ENCODE results near the gene CCDC9.

CCDC9 gene

GRCh38 chr19:47302249-47302648, 45.9 kb downstream of the CCDC9 start:
- DNase-seq, result no peak

GRCh38 chr19:47303966-47304365, 47.6 kb downstream of the CCDC9 start:
- DNase-seq, result no peak

DNA sequence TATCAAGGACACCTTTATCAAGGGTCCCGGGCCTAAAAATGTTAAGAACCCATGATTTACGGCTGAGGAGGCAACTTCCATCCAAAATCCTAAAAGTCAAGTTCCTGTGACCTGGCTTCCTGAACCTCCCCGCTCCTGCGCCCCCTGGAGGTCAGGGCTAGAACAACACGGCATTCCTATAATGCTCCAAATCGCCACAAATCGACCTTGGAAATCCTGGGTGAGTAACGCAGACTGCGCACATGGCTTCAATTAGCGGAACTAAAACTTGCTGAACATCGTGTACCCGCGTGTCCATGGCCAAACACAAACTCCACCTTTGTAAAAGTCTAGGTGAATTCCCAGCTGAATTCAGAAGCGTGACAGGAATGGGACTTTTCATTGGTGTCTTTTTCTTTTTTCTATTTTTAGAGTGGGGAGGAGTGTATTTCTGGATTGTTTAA, 49.0 kb downstream of the CCDC9 start:
- peak; percentile 70 for DNase-seq

DNA sequence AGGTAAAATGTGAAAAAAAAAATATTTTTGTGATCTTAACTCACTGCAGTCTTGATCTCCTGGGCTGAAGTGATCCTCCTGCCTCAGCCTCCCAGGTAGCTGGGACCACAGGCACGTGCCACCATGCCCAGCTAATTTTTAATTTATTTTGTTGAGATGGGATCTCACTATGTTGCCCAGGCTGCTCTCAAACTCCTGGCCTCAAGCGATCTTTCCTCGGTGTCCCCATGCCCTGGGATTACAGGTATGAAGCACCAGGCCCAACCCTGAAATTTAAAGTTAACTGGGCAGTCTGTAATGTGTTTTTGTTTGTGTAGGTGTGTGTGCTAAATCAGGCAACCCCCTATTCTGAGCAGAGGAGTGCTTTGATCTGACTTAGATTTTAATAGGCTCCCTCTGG, 50.0 kb downstream of the CCDC9 start:
- no peak for DNase-seq

DNA sequence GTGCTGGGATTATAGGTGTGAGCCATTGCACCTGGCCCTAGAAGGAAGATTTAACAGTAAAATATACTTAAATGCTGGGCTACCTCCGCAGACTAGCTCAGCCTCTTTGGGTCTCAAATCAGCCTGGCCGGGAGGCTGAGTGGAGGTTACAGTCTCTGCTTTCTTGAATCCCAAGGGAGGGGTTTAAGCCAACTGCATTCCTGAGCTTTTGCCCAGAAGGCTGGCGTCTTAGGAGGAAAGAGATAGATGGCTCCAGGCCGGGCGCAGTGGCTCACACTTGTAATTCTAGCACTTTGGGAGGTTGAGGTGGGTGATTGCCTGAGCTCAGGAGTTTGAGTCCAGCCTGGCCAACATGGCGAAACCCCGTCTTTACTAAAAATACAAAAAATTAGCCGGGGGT, 52.7 kb downstream of the CCDC9 start:
- no peak for DNase-seq

GRCh38 chr19:47309608-47310007, 53.3 kb downstream of the CCDC9 start, which contains the start of gene C5AR1:
C5AR1 (plus strand) TSS chr19:47309861; CDS start chr19:47309896, 35 bp downstream.
- no peak for DNase-seq

DNA sequence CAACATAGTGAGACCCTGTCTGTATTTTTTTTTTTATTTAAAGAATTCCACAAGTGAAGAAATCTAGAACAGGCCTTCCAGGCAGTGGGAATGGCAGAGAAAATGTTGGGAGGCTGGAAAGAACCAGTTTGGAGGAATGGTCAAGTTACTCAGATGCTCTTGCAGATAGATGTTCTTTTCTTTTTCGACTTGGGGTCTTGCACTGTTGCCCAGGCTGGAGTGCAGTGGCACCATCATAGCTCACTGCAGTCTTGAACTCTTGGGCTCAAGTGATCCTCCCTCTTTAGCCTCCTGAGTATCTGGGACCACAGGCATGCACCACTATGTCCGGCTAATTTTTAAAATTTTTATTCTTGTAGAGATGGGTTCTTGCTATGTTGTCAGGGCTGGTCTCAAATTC, 54.0 kb downstream of the CCDC9 start:
- DNase-seq, result no peak

DNA sequence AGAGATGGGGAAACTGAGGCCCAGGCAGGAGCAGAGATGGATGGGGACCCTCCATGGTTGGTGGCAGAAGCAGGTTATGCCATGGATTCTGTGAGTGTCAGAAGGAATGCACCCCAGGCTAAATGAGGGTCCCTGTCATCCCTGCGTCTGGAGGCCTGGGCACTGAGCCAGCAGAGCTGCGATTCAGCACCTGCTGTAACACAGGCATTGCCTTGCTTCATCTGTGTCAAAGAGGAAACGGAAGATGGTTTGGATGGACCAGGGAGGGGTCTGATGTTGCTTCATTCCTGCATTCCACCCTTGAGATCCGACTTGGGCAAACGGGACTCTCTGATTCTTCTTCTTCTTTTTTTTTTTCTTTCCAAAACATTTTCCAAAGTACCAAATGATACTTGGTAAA, 54.5 kb downstream of the CCDC9 start:
- peak; percentile 79 for DNase-seq

GRCh38 chr19:47312366-47313006, 56.2 kb downstream of the CCDC9 start:
- no peak for DNase-seq

DNA sequence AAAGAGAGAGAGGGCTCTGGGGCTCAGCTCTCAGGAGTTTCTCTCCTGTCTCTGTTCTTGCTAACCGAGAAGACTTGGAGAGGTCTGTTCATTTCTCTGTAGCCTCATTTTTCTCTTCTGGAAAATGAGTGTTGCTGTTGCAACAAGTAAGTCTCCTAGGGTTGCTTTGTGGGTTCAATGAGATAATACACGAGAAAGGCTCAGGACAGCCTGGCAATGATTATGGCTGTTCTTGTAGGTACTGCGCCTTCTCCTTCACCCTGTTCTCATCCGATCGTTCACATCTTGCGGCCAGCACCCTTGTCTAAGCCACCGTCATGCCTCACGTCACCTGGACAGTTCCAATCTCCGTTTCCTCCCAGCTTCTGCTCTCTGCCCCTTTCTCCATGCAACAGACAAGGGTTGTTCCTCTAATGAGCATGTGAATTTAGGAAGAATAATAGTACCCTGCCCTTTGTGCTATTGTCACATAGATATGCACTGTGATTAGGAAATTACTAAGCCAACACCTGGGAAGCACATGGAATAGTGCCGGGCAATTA, 57.5 kb downstream of the CCDC9 start:
- no peak for DNase-seq

DNA sequence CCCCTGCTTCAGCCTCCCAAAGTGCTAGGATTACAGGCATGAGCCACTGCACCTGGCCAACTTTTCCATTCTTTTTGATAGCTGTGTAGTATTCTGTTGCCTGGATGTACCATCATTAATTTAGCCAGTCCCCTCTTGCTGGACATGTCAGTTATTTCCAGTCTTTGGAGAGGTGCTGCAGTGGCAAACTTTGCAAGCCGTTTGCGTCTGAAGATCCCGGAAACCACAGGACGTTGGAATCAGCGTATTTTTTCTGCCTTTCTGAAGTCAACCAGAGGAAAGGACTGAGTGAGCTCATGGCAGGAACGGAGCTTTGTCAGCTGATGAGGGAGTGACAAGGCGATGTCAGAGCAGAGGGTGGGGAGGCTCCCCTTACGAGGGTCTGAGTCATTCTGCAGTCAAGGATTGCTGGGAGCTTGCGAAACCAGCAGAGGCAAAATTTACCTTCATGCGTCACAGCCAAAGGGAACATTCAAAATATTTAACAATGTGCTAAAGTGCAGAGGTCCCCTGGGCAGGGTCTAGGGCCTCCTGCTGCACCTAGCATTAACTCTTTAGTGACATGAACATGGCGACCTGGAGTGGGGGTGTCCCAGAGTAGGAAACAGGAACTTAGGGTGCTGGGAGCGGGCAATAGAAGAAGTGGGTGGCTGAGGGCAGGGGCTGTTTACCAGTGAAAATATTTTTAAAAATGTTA, 58.9 kb downstream of the CCDC9 start:
- peak; percentile 35 for DNase-seq

DNA sequence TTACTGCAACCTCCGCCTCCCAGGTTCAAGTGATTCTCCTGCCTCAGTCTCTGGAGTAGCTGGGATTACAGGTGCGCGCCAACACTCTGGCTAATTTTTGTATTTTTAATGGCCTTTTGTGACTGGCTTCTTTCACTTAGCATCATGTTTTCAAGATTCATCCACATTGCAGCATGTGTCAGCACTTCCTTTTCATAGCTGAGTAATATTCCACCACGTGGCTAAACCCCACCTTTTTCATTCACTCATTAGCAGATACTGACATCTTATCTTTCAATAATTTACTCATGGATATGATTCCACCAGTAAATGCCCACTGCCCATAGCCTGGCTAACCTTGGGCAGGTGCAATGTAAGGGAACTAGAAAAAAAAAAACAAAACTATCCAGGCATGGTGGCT, 60.2 kb downstream of the CCDC9 start:
- no peak for DNase-seq

- no peak for DNase-seq
Observed at GRCh38 chr19:47319923-47320871, 63.9 kb downstream of the CCDC9 start.
